IPS DF 19.7 (cell line): ENCODE results near the gene LIMS2.

Experiments used
- DNase-seq: peaks from one replicate; pipeline ENCODE4 v3.0.0-alpha.2; 2013; ENCODE audit warnings: low read depth, low spot score

The LIMS2 gene

GRCh38 chr2:127675331-127676261, at the start of gene LIMS2:
Gene LIMS2 (minus strand): TSS chr2:127675530. CDS start chr2:127675024, 506 bp downstream.
- DNase-seq = no peak

- no peak for DNase-seq
These were observed 47.5 kb upstream of the LIMS2 start for GRCh38 chr2:127722807-127723206.

DNA sequence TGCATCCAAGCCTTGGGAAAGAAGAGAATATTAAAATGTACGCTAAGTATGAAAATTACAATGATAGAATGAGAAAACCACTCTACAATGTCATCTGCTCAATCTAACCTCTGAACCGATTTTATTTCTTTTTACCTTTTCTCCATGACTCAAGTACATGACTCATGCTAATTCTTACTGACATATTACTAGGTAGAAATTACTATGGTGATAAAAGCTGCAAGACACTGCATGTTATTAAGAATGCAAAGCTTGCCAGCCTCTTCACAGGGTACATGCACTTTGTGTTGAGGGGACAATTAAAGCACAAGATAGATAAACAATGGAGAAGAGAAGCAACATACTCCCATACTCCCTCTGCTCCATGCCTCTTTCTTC, 46.6 kb upstream of the LIMS2 start:
- DNase-seq = no peak

DNA sequence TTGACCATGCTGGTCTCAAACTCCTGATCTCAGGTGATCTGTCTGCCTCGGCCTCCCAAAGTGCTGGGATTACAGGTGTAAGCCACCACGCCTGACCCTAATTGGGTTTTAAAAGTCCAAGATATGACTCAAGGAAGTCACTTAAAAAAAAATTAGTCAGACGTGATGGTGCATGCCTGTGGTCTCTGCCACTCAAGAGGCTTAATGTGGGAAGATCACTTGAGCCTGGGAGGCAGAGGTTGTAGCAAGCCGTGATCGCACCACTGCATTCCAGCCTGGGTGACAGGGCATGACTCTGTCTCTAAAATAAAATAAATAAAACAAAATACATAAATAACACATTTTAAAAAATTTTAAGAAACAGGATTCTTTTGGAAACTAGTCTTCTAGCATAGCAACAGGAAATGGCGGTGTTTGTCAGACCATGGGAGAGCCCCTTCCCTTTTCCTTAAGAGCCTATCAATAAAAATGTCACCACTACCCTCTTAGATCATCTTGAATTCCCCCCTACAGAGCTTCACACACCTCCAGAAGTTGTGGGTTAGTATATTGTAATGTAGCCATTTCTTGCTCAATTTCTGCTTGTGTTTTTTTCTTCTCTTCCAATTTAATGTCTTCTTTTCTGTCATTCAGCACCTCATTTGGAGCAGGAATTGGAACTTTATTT, 46.1 kb upstream of the LIMS2 start:
- DNase-seq = no peak

DNA sequence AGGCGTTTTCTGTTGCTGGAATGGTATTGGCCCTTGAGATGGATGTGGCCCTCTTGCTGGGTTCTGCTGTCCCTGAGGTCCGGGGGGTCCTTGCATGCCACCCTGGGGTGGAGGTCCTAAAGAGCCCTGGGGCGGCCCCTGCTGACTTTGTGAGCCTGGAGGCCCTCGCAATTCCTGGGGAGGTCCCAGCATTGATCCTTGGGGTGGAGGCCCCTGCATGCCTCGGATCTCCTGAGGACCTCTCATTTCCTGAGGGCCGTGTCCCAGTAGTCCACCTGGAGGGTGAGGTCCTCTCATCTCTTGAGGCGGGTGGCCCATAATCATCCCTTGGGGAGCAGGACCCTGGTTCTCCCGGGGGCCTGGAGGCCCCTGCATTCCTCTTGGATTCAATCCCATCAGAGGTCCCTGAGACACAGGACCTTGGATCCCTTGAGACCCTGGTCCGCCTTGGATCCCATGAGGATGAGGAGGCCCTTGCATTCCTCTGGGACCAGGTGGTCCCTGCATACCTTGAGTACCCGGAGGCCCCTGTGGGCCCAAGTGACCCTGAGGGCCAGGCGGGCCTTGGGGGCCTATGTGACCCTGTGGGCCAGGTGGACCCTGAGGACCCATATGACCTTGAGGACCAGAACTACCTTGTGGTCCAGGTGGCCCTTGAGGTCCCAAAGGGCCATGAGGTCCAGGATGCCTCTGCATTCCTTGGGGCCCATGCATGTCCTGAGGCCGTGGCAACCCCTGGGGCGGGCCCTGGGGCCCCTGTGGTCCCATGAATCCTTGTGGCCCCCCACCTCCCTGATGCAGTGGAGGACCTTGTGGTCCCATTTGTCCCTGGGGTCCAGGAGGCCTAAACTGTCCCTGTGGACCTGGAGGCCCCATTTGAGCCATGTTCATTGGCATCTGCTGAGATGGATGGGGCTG, 44.2 kb upstream of the LIMS2 start:
- no peak for DNase-seq

DNA sequence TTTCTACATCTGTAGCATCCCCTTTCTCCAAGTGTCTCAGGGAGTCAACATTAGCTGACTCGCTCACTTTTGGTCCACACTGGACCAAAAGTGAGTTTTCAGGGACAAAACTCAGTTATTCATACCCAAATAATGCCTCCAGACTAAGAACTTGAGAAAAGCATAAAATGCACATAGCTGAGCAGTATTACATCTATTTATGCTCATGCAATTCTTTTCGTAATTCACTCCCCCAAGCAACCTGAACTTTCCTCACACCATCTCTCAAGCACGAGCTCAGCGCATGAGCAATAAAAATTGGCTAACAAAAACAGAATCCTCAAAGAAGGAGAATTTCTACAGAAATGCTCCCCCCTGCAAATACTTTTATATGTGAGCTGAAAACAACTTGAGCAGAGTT, 42.9 kb upstream of the LIMS2 start:
- DNase-seq = no peak

GRCh38 chr2:127715778-127716449, 40.6 kb upstream of the LIMS2 start:
- DNase-seq = no peak

- DNase-seq = no peak
These were observed 38.2 kb upstream of the LIMS2 start for GRCh38 chr2:127713562-127713961.

DNA sequence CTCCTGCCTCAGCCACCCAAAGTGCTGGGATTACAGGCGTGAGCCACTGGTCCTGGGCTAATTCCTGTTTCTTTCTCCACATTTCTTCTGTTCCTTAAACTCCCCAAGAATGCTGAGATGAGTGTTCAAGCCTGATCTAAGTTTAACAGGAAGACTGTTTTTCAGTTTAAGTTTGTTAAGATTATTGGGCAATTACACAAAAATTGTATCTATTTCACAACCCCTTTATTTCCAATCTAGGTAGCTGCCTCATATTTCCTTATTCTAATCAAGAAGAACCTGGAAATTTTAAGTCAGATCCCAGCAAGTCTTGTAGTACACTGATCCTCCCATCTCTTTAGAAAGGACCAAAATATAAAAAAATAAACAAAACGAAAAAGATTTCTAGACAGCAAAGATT, 37.7 kb upstream of the LIMS2 start:
- no peak for DNase-seq

GRCh38 chr2:127709336-127709735, 34.0 kb upstream of the LIMS2 start:
- DNase-seq = no peak

DNA sequence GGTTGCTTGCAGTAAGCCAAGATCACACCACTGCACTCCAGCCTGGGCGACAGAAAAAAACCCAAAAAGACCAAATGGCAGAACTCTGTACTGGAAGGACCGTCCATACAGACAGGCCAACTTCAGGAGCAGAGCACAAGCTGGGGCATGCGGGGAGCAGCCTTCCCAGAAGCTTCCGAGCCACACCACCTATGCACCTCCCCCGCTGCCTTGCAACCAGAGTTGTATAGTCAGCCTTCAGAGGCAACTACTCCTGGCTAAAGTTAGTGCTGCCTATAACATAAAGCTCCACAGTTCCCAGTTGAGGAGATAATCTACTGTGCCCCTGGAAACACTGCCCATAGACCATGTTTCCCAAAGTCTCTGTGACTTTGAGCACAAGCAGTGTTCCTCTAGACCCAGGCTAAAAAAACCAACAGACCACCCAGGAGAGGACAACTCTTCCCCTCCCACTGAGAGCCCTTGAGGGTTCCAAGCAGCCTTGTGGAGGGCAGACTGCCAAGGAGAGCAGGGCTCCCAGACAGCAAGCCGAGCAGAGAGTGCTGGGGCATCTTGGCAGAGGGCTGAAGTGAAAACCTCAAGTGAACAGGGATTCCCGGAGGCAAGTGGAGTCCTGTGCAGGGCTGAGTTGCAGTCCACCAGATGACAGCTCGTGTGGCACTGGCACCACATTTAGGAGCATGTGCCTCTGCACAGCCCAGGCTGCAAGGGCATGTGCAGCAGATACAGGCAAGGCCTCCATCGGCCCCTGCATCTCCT, 32.7 kb upstream of the LIMS2 start:
- no peak for DNase-seq

- DNase-seq = no peak
These were observed 31.1 kb upstream of the LIMS2 start for GRCh38 chr2:127706215-127706990.

- no peak for DNase-seq
These were observed 30.2 kb upstream of the LIMS2 start for GRCh38 chr2:127705391-127706065.

- DNase-seq = no peak
These were observed 29.5 kb upstream of the LIMS2 start for GRCh38 chr2:127704641-127705390.

- DNase-seq = no peak
These were observed 28.0 kb upstream of the LIMS2 start for GRCh38 chr2:127703282-127703681.

GRCh38 chr2:127702395-127703009, 27.2 kb upstream of the LIMS2 start:
- no peak for DNase-seq

- no peak for DNase-seq
These were observed 26.5 kb upstream of the LIMS2 start for GRCh38 chr2:127701651-127702394.
